Measurements from ENCODE around the gene OR11H6.

Gene OR11H6

GRCh38 chr14:20179218-20179617 lies 44.3 kb upstream of the OR11H6 start:
- Histone ChIP-seq H2BK12ac (ENCODE audit: low read length in 2 of 2) (no peak overlapping the region), H2AK5ac (ENCODE audit: low read length, severe bottlenecking) (no peak overlapping the region), H4K91ac (ENCODE audit: low read length) (no peak overlapping the region), H3K4me1 (ENCODE audit: control insufficient read depth, insufficient read depth, low read depth, low read length) (no peaks in the 10 kb centered on the region), H3K18ac (ENCODE audit: low read depth in 1 of 2, low read length in 2 of 2) (no peak overlapping the region), H3K4me2 (ENCODE audit: low read length, poor library complexity, severe bottlenecking) (no peak overlapping the region), H2BK120ac (ENCODE audit: low read depth, low read length) (no peak overlapping the region), H3K79me1 (replicated peaks; ENCODE audit: low read length, poor library complexity, severe bottlenecking) (no peaks in the 10 kb centered on the region), H3K36me3 (ENCODE audit: control insufficient read depth in 1 of 2, insufficient read depth in 2 of 2, low read depth in 1 of 2, low read length in 2 of 2) (no peaks in the 10 kb centered on the region), H3K4ac (ENCODE audit: low read depth in 1 of 2, low read length in 2 of 2) (no peak overlapping the region), H4K8ac (ENCODE audit: low read length) (no peak overlapping the region), H3K9ac (ENCODE audit: low read length) (no peak overlapping the region), H3K4me3 (ENCODE audit: insufficient read depth in 1 of 2, low read depth in 1 of 2, low read length in 2 of 2) (no peak overlapping the region), H3K23ac (ENCODE audit: low read length in 2 of 2) (no peak overlapping the region), H3K27me3 (ENCODE audit: control insufficient read depth in 1 of 2, insufficient read depth in 1 of 2, low read length in 2 of 2) (no peaks in the 10 kb centered on the region), H3K14ac (ENCODE audit: low read length in 2 of 2) (no peak overlapping the region), H2BK15ac (ENCODE audit: low read depth, poor library complexity, severe bottlenecking) (no peak overlapping the region), H3K27ac (ENCODE audit: low read length, poor library complexity, severe bottlenecking) (no peak overlapping the region), H3K9me3 (ENCODE audit: control insufficient read depth, low read length) (no peaks in the 10 kb centered on the region), H2BK5ac (ENCODE audit: low read depth, low read length, poor library complexity, severe bottlenecking) (no peak overlapping the region), H2AFZ (ENCODE audit: low read depth, low read length) (no peak overlapping the region)
- DNase-seq = no peak
- 38% methylated on average over 5 of the region's 5 CpGs for WGBS

- no peak overlapping the region for H3K4me2 ChIP-seq (ENCODE audit: low read length, poor library complexity, severe bottlenecking)
- H3K36me3 ChIP-seq (ENCODE audit: control insufficient read depth in 1 of 2, insufficient read depth in 2 of 2, low read depth in 1 of 2, low read length in 2 of 2) = no peaks in the 10 kb centered on the region
- no peaks in the 10 kb centered on the region for H3K4me1 ChIP-seq (ENCODE audit: control insufficient read depth, insufficient read depth, low read depth, low read length)
- H3K4me3 ChIP-seq (ENCODE audit: insufficient read depth in 1 of 2, low read depth in 1 of 2, low read length in 2 of 2) = no peak overlapping the region
- H2AFZ ChIP-seq (ENCODE audit: low read depth, low read length) = no peak overlapping the region
- no peak overlapping the region for H3K23ac ChIP-seq (ENCODE audit: low read length in 2 of 2)
- no peak overlapping the region for H3K14ac ChIP-seq (ENCODE audit: low read length in 2 of 2)
- H2AK5ac ChIP-seq (ENCODE audit: low read length, severe bottlenecking) = no peak overlapping the region
- H2BK120ac ChIP-seq (ENCODE audit: low read depth, low read length) = no peak overlapping the region
- no peaks in the 10 kb centered on the region for H3K79me1 ChIP-seq (replicated peaks; ENCODE audit: low read length, poor library complexity, severe bottlenecking)
- H3K9ac ChIP-seq (ENCODE audit: low read length) = no peak overlapping the region
- H2BK15ac ChIP-seq (ENCODE audit: low read depth, poor library complexity, severe bottlenecking) = no peak overlapping the region
- H3K9me3 ChIP-seq (ENCODE audit: control insufficient read depth, low read length) = no peaks in the 10 kb centered on the region
- H3K27me3 ChIP-seq (ENCODE audit: control insufficient read depth in 1 of 2, insufficient read depth in 1 of 2, low read length in 2 of 2) = no peaks in the 10 kb centered on the region
- no peak overlapping the region for H3K27ac ChIP-seq (ENCODE audit: low read length, poor library complexity, severe bottlenecking)
- 50% methylated on average over 1 of the region's 2 CpGs for WGBS
- no peak for DNase-seq
- H4K8ac ChIP-seq (ENCODE audit: low read length) = no peak overlapping the region
- no peak overlapping the region for H2BK12ac ChIP-seq (ENCODE audit: low read length in 2 of 2)
- no peak overlapping the region for H4K91ac ChIP-seq (ENCODE audit: low read length)
- H2BK5ac ChIP-seq (ENCODE audit: low read depth, low read length, poor library complexity, severe bottlenecking) = no peak overlapping the region
- H3K4ac ChIP-seq (ENCODE audit: low read depth in 1 of 2, low read length in 2 of 2) = no peak overlapping the region
- H3K18ac ChIP-seq (ENCODE audit: low read depth in 1 of 2, low read length in 2 of 2) = no peak overlapping the region
These were observed 43.6 kb upstream of the OR11H6 start for GRCh38 chr14:20179880-20180279.

GRCh38 chr14:20180486-20180885 lies 43.0 kb upstream of the OR11H6 start:
- no peak overlapping the region for H3K23ac ChIP-seq (ENCODE audit: low read length in 2 of 2)
- H3K4me2 ChIP-seq (ENCODE audit: low read length, poor library complexity, severe bottlenecking) = no peak overlapping the region
- DNase-seq = no peak
- 30% methylated on average over 1 of the region's 2 CpGs for WGBS
- H2AK5ac ChIP-seq (ENCODE audit: low read length, severe bottlenecking) = no peak overlapping the region
- H3K18ac ChIP-seq (ENCODE audit: low read depth in 1 of 2, low read length in 2 of 2) = no peak overlapping the region
- no peaks in the 10 kb centered on the region for H3K27me3 ChIP-seq (ENCODE audit: control insufficient read depth in 1 of 2, insufficient read depth in 1 of 2, low read length in 2 of 2)
- H3K9ac ChIP-seq (ENCODE audit: low read length) = no peak overlapping the region
- no peak overlapping the region for H2BK120ac ChIP-seq (ENCODE audit: low read depth, low read length)
- H2BK12ac ChIP-seq (ENCODE audit: low read length in 2 of 2) = no peak overlapping the region
- no peaks in the 10 kb centered on the region for H3K79me1 ChIP-seq (replicated peaks; ENCODE audit: low read length, poor library complexity, severe bottlenecking)
- H3K9me3 ChIP-seq (ENCODE audit: control insufficient read depth, low read length) = no peaks in the 10 kb centered on the region
- H4K91ac ChIP-seq (ENCODE audit: low read length) = no peak overlapping the region
- no peak overlapping the region for H3K14ac ChIP-seq (ENCODE audit: low read length in 2 of 2)
- H3K27ac ChIP-seq (ENCODE audit: low read length, poor library complexity, severe bottlenecking) = no peak overlapping the region
- H3K36me3 ChIP-seq (ENCODE audit: control insufficient read depth in 1 of 2, insufficient read depth in 2 of 2, low read depth in 1 of 2, low read length in 2 of 2) = no peaks in the 10 kb centered on the region
- H2BK5ac ChIP-seq (ENCODE audit: low read depth, low read length, poor library complexity, severe bottlenecking) = no peak overlapping the region
- H3K4ac ChIP-seq (ENCODE audit: low read depth in 1 of 2, low read length in 2 of 2) = no peak overlapping the region
- no peak overlapping the region for H3K4me3 ChIP-seq (ENCODE audit: insufficient read depth in 1 of 2, low read depth in 1 of 2, low read length in 2 of 2)
- H4K8ac ChIP-seq (ENCODE audit: low read length) = no peak overlapping the region
- no peak overlapping the region for H2AFZ ChIP-seq (ENCODE audit: low read depth, low read length)
- no peaks in the 10 kb centered on the region for H3K4me1 ChIP-seq (ENCODE audit: control insufficient read depth, insufficient read depth, low read depth, low read length)
- H2BK15ac ChIP-seq (ENCODE audit: low read depth, poor library complexity, severe bottlenecking) = no peak overlapping the region

- no peaks in the 10 kb centered on the region for H3K9me3 ChIP-seq (ENCODE audit: control insufficient read depth, low read length)
- H3K4me3 ChIP-seq (ENCODE audit: insufficient read depth in 1 of 2, low read depth in 1 of 2, low read length in 2 of 2) = no peak overlapping the region
- no peak for DNase-seq
- H3K27me3 ChIP-seq (ENCODE audit: control insufficient read depth in 1 of 2, insufficient read depth in 1 of 2, low read length in 2 of 2) = no peaks in the 10 kb centered on the region
- no peak overlapping the region for H3K27ac ChIP-seq (ENCODE audit: low read length, poor library complexity, severe bottlenecking)
- H3K14ac ChIP-seq (ENCODE audit: low read length in 2 of 2) = no peak overlapping the region
- H2AK5ac ChIP-seq (ENCODE audit: low read length, severe bottlenecking) = no peak overlapping the region
- H2BK5ac ChIP-seq (ENCODE audit: low read depth, low read length, poor library complexity, severe bottlenecking) = no peak overlapping the region
- H3K4me1 ChIP-seq (ENCODE audit: control insufficient read depth, insufficient read depth, low read depth, low read length) = no peaks in the 10 kb centered on the region
- no peak overlapping the region for H4K8ac ChIP-seq (ENCODE audit: low read length)
- H3K79me1 ChIP-seq (replicated peaks; ENCODE audit: low read length, poor library complexity, severe bottlenecking) = no peaks in the 10 kb centered on the region
- H2BK12ac ChIP-seq (ENCODE audit: low read length in 2 of 2) = no peak overlapping the region
- H3K4me2 ChIP-seq (ENCODE audit: low read length, poor library complexity, severe bottlenecking) = no peak overlapping the region
- H3K18ac ChIP-seq (ENCODE audit: low read depth in 1 of 2, low read length in 2 of 2) = no peak overlapping the region
- H2BK120ac ChIP-seq (ENCODE audit: low read depth, low read length) = no peak overlapping the region
- no peak overlapping the region for H2AFZ ChIP-seq (ENCODE audit: low read depth, low read length)
- no peak overlapping the region for H2BK15ac ChIP-seq (ENCODE audit: low read depth, poor library complexity, severe bottlenecking)
- H3K9ac ChIP-seq (ENCODE audit: low read length) = no peak overlapping the region
- WGBS = 51% methylated on average over 5 of the region's 5 CpGs
- H3K36me3 ChIP-seq (ENCODE audit: control insufficient read depth in 1 of 2, insufficient read depth in 2 of 2, low read depth in 1 of 2, low read length in 2 of 2) = no peaks in the 10 kb centered on the region
- no peak overlapping the region for H3K23ac ChIP-seq (ENCODE audit: low read length in 2 of 2)
- H3K4ac ChIP-seq (ENCODE audit: low read depth in 1 of 2, low read length in 2 of 2) = no peak overlapping the region
- no peak overlapping the region for H4K91ac ChIP-seq (ENCODE audit: low read length)
These were observed 39.3 kb upstream of the OR11H6 start for GRCh38 chr14:20184181-20184580.
